Activated T-helper 17 cell treated with anti-CD3 and anti-CD28 coated beads, Interleukin-2, amount 50 U/mL, for 72 hours (primary cell): Measurements from ENCODE around the gene MTERF4. TPM values are rescaled to one million over a fixed set of nuclear protein-coding genes. Genes with fewer than 3 reads are reported as not detected.
"Not testable (repeated sequence)": the region's sequence is repeated elsewhere in the genome, so short reads cannot be mapped to it uniquely, and the experiment has no call there.

ENCODE experiments used
- ATAC-seq: fragments of 150-1000 bp; cut with Tn5 transposase; replicated peaks from 2 replicates; pipeline ENCODE4 v1.10.0; 2021; ENCODE audit warnings: mild to moderate bottlenecking, moderate library complexity
- H3K27ac Mint-ChIP-seq: one replicate; pipeline ENCODE4 v1.8.0; 2022; ENCODE audit warnings: mixed read lengths
- H3K27me3 Mint-ChIP-seq: one replicate; pipeline ENCODE4 v1.8.0; 2022; ENCODE audit warnings: mixed read lengths
- H3K36me3 Mint-ChIP-seq: one replicate; pipeline ENCODE4 v1.8.0; 2022; ENCODE audit warnings: low read depth, mild to moderate bottlenecking, mixed read lengths
- H3K4me1 Mint-ChIP-seq: one replicate; pipeline ENCODE4 v1.8.0; 2022; ENCODE audit warnings: mixed read lengths
- H3K4me3 Mint-ChIP-seq: one replicate; pipeline ENCODE4 v1.8.0; 2022; ENCODE audit warnings: mild to moderate bottlenecking, mixed read lengths
- H3K9me3 Mint-ChIP-seq: one replicate; pipeline ENCODE4 v1.8.0; 2022; ENCODE audit warnings: mixed read lengths
- total RNA-seq, 2 donors: library from RNA; stranded (reverse); gene quantifications; one replicate each; pipeline ENCODE4 v1.2.3, GENCODE V29; 2022

Gene MTERF4
- total RNA-seq, 2 donors from 2014 or later: 36.4 to 86.5 TPM

- Mint-ChIP-seq H3K27me3 (no peaks in the 10 kb centered on the region), H3K4me1 (peaks cover 42% of the 10 kb centered on the region), H3K36me3 (peaks cover 95% of the 10 kb centered on the region), H3K9me3 (peaks cover 5% of the 10 kb centered on the region), H3K4me3 (no peak overlapping the region), H3K27ac (peak overlapping the region; percentile 96)
- no peak for ATAC-seq
Measured at GRCh38 chr2:241094172-241094571, 7.9 kb downstream of the MTERF4 start.

- ATAC-seq, H3K9me3 Mint-ChIP-seq, H3K27me3 Mint-ChIP-seq, H3K4me3 Mint-ChIP-seq: not testable (repeated sequence)
- peaks cover 95% of the 10 kb centered on the region for H3K36me3 Mint-ChIP-seq
- peaks cover 34% of the 10 kb centered on the region for H3K4me1 Mint-ChIP-seq
- peak overlapping the region; percentile 43 for H3K27ac Mint-ChIP-seq
Measured at GRCh38 chr2:241093133-241093781, 8.8 kb downstream of the MTERF4 start.

- peak overlapping the region; percentile 43 for H3K27ac Mint-ChIP-seq
Measured at GRCh38 chr2:241092677-241093076, 9.4 kb downstream of the MTERF4 start.

GRCh38 chr2:241091734-241092445 lies 10.2 kb downstream of the MTERF4 start:
- peaks cover 20% of the 10 kb centered on the region for H3K4me1 Mint-ChIP-seq
- no peak overlapping the region for H3K4me3 Mint-ChIP-seq
- peaks cover 95% of the 10 kb centered on the region for H3K36me3 Mint-ChIP-seq
- H3K9me3 Mint-ChIP-seq: peaks cover 5% of the 10 kb centered on the region
- no peak for ATAC-seq
- H3K27ac Mint-ChIP-seq: no peak overlapping the region
- H3K27me3 Mint-ChIP-seq: no peaks in the 10 kb centered on the region

More at GRCh38 chr2:241092677-241093076, 9.4 kb downstream of the MTERF4 start:
- peaks cover 5% of the 10 kb centered on the region for H3K9me3 Mint-ChIP-seq
- ATAC-seq: no peak
- no peak overlapping the region for H3K4me3 Mint-ChIP-seq
- peaks cover 95% of the 10 kb centered on the region for H3K36me3 Mint-ChIP-seq
- peaks cover 28% of the 10 kb centered on the region for H3K4me1 Mint-ChIP-seq
- H3K27me3 Mint-ChIP-seq: no peaks in the 10 kb centered on the region

GRCh38 chr2:241091201-241091600 lies 10.9 kb downstream of the MTERF4 start:
- peaks cover 5% of the 10 kb centered on the region for H3K9me3 Mint-ChIP-seq
- H3K4me1 Mint-ChIP-seq: peaks cover 13% of the 10 kb centered on the region
- H3K27me3 Mint-ChIP-seq: no peaks in the 10 kb centered on the region
- ATAC-seq: no peak
- peaks cover 95% of the 10 kb centered on the region for H3K36me3 Mint-ChIP-seq
- H3K4me3 Mint-ChIP-seq: no peak overlapping the region
- peak overlapping the region; percentile 76 for H3K27ac Mint-ChIP-seq

- no peak for ATAC-seq
- Mint-ChIP-seq H3K4me1 (peaks cover 5% of the 10 kb centered on the region), H3K36me3 (peaks cover 94% of the 10 kb centered on the region)
Measured at GRCh38 chr2:241088791-241089732, 13.0 kb downstream of the MTERF4 start.

GRCh38 chr2:241088376-241088775 lies 13.7 kb downstream of the MTERF4 start:
- Mint-ChIP-seq H3K27ac (peak overlapping the region; percentile 18), H3K4me1 (peaks cover 5% of the 10 kb centered on the region), H3K4me3 (peak overlapping the region; percentile 24), H3K36me3 (peaks cover 89% of the 10 kb centered on the region), H3K27me3 (no peaks in the 10 kb centered on the region), H3K9me3 (no peaks in the 10 kb centered on the region)
- peak; percentile 24 for ATAC-seq

More at GRCh38 chr2:241088791-241089732, 13.0 kb downstream of the MTERF4 start:
- no peak overlapping the region for H3K4me3 Mint-ChIP-seq
- H3K9me3 Mint-ChIP-seq: no peaks in the 10 kb centered on the region
- H3K27me3 Mint-ChIP-seq: no peaks in the 10 kb centered on the region
- H3K27ac Mint-ChIP-seq: peak overlapping the region; percentile 65

- Mint-ChIP-seq H3K4me1 (peaks cover 5% of the 10 kb centered on the region), H3K9me3 (no peaks in the 10 kb centered on the region), H3K36me3 (peaks cover 84% of the 10 kb centered on the region), H3K4me3 (peak overlapping the region; percentile 24), H3K27ac (peak overlapping the region; percentile 18), H3K27me3 (no peaks in the 10 kb centered on the region)
- ATAC-seq: peak; percentile 77
Measured at GRCh38 chr2:241087420-241088268, 14.4 kb downstream of the MTERF4 start.

- Mint-ChIP-seq H3K27ac (peak overlapping the region; percentile 12), H3K4me1 (no peaks in the 10 kb centered on the region), H3K27me3 (no peaks in the 10 kb centered on the region), H3K4me3 (no peak overlapping the region), H3K36me3 (peaks cover 57% of the 10 kb centered on the region), H3K9me3 (no peaks in the 10 kb centered on the region)
- no peak for ATAC-seq
Measured at GRCh38 chr2:241084856-241085444, 17.1 kb downstream of the MTERF4 start.

- Mint-ChIP-seq H3K27me3 (no peaks in the 10 kb centered on the region), H3K9me3 (no peaks in the 10 kb centered on the region), H3K4me3 (no peak overlapping the region), H3K27ac (peak overlapping the region; percentile 3), H3K36me3 (peaks cover 38% of the 10 kb centered on the region), H3K4me1 (no peaks in the 10 kb centered on the region)
- no peak for ATAC-seq
Measured at GRCh38 chr2:241083091-241083415, 19.0 kb downstream of the MTERF4 start.

GRCh38 chr2:241082341-241083090 lies 19.6 kb downstream of the MTERF4 start:
- peaks cover 34% of the 10 kb centered on the region for H3K36me3 Mint-ChIP-seq
- H3K27ac Mint-ChIP-seq: peak overlapping the region; percentile 3
- no peak overlapping the region for H3K4me3 Mint-ChIP-seq
- no peaks in the 10 kb centered on the region for H3K27me3 Mint-ChIP-seq
- no peaks in the 10 kb centered on the region for H3K9me3 Mint-ChIP-seq
- no peak for ATAC-seq
- peaks cover 2% of the 10 kb centered on the region for H3K4me1 Mint-ChIP-seq

GRCh38 chr2:241081643-241082340 lies 20.3 kb downstream of the MTERF4 start:
- Mint-ChIP-seq H3K27me3 (no peaks in the 10 kb centered on the region), H3K4me3 (no peak overlapping the region), H3K36me3 (peaks cover 32% of the 10 kb centered on the region), H3K4me1 (peaks cover 5% of the 10 kb centered on the region), H3K27ac (peak overlapping the region; percentile 82), H3K9me3 (no peaks in the 10 kb centered on the region)
- no peak for ATAC-seq
